NK-92 (cell line): Measurements from ENCODE around the gene INPP4B.

ENCODE experiments used
- DNase-seq: peaks from one replicate; lab custom pipeline; 2025; ENCODE audit not compliant: unreplicated experiment; lab: John Stamatoyannopoulos, UW

INPP4B gene

DNA sequence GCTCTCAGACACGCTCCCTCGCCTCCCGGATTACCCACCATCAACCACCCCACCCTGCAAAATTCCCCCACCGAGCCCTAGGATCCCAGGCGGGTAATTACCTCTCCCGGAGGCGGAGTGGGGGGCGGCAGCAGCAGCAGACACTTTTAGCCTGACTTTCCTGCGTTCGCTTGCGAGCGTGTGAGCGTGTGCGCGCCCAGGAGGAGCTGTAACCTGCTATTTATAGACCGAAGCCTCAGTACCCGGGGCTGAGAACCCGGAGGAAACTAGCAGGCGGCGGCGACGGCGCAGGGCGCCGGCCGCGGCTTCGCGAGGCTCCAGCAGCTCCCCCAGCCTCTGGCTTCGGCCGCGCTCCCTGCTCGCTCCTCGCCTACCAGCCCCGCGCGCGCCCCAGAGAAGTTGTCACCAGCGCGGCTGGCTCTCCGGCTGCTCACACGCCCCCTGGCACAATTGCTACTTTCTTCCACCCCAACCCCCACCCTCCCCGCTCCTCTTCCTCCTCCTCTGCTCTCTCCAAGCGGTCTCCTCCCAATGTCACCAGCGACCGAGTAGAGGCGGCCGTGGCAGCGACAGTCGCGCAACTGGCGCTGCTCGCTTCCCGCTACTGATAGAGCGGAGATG is at the start of gene INPP4B:
INPP4B (minus strand) TSS at position 194 of the 621 bp plus-strand sequence.
- DNase-seq: no peak

DNA sequence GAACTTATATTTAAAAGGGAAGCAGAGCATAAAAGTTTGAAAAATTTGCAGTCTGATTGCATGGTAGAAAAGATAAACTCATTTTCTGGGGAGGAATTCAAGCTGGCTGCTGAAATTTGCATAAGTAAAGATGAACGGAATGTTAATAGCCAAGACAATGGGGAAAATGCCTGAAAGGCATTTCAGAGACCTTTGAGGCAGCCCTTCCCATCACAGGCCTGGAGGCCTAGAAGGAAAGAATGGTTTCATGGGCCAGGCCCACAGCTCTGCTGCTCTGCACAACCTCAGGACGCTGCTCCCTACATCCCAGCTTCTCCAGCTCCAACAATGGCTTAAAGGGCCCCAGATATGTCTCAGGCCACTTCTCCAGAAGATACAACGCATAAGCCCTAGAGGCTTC is 46.9 kb upstream of the INPP4B start:
- DNase-seq: no peak

DNA sequence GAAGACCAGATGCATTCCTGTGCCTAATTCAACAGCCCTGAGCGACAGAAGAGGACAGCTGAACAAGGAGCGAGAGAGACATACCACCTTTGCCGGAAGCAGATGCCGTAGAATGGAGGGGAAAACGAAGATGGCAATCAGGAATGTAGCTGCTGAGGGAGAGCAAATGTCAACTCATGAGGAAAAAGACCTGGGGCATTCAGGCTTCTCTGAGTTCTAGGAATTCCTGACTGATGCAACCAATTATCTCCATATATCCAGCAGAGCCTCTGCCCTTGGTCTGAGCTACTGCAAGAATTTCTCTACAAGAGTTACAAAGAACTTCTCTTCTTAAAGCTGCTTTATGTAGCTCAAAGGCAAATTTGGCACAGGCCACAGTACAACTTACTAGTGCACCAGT is 40.5 kb upstream of the INPP4B start:
- DNase-seq: no peak

DNA sequence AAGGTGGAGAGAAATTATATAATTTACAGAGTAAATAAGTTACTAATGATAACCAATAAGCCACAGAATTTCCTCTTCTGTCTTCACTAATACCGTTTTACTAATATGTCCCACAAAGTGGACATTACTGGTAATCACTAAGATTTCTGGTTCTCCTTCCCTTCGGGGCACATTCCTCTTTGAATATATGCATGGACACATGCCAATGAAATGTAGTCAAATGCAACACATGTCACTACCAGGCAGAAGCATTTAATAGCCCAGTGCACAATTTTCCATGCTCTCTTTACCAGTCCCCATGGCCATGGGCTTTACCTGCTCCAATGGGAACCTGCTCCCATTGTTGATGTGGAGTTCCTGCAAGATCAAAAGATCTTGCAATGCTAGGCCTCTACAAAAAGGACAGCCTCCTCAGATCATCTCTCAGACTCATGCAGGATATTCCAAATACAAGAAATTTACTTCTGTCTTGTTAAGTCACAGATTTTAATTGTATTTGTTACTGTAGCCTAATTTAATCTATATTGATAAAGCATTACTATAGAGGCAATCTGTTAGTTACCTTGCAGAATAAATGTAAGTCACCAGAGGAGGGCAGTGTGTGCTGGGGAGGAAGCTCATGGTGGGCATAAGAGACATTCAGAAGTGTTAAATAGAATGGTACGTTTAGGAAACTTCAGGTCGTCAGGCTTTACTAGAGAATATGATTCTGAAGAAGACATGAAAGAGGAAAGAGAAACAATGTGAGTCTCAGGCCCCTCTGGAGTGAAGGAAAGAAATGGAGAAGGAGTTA is 37.1 kb upstream of the INPP4B start:
- DNase-seq: no peak

DNA sequence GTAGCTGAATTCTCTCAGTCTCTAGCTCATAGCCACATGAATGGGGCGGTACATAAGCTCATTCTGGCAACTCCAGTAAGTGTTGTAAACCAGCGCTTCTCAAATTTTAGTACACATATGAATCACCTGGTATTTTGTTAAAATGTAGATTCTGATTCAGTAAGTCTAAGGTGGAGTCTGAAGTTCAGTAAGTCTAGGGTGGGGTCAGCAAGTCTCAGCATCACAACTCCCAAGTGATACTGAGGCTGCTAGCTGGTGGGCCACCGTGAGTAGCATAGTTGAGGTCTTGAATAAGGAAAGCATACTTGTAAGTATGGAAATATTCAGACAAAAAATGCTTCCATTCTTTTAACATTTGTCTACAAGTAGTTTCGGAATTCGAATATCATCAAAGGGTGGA is 36.1 kb upstream of the INPP4B start:
- no peak for DNase-seq

DNA sequence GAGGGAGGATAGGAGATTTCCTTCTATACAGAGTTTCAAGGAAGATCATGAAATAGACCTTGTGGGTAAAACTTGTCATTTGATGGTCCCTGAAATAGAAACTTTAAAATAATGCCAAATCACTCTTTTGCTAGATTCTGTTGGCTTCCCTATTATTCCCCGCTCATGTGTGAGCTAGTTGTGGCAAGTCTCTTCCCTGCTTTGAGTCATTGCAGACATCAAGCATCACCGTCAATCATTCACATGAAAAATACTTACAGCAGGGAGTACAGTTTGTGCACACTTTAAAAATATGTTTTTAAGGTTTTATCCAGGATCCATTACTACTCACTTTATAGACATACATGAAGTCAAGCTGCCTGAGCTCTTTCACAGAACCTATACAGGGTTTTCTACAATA is 35.2 kb upstream of the INPP4B start:
- DNase-seq: no peak

DNA sequence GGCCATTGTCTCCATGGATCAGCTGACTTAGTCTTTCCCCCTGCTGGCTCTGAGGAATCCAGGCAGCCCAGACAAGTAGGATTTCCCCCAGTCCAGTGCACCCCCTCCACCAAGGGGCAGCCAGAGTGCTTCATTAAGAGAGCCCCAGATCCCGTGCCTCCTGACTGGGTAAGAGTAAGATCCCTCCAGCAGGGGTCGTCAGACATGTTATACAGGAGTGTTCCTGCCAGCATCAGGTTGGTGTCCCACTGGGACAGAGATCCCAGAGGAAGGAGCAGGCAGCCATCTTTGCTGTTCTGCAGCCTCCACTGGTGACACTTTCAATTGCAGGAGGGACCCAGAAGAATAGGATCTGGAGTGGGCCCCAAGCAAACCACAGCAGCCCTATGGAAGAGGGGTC is 29.0 kb upstream of the INPP4B start:
- DNase-seq: no peak

DNA sequence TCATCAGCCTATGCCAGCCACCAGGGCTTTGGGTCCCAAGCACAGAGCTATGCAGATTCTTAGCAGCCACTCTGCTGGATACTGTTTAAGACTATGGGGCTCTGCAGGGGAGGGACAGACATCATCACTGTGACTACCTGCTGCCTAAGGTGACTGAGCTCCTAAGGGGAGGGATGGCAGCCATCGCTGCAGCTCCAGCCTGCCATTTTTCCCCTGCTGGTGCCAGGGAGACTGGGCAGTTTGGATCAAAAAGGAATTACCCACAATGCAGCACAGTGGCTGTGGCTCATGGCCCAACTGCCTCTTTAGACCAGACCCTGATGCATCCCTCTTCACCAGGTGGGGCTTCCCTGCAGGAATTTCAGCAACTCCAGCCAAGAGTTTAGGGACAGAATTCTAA is 28.6 kb upstream of the INPP4B start:
- DNase-seq: no peak

DNA sequence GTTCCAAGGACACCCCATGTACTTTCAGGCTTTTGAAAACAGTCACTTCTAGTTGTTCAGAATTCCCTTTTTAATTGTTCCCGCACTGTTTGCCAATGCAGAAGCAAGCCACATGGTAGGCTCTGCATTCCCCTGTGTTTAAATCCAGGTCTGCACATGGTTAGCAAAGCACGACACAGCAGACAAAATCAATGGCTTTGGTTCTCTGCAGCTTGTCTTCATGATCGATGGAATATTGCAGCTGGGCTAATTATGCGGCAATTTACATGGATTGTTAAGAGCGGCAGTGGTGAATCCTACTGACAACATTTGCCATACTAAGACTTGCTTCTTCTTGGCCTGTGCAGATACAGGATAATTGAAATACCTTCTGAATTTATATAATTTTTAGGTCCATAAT is 20.6 kb upstream of the INPP4B start:
- no peak for DNase-seq

DNA sequence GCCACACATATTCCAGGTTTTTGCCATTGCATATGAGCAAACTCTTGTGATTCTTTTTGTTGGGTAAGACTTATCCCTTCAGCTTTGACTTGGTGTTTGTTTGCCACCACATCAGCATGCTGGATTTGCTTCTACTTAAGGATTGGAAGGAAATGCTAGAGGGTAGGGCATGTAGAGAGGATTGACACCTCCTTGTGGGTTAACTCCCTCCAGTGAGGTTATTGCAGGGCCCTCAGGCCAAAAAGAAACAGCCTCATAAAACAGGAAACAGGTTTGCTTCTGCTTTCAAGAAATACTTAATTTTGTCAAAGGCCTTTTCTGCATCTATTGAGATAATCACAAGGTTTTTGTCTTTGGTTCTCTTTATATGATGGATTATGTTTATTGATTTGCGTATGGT is 15.2 kb upstream of the INPP4B start:
- no peak for DNase-seq

DNA sequence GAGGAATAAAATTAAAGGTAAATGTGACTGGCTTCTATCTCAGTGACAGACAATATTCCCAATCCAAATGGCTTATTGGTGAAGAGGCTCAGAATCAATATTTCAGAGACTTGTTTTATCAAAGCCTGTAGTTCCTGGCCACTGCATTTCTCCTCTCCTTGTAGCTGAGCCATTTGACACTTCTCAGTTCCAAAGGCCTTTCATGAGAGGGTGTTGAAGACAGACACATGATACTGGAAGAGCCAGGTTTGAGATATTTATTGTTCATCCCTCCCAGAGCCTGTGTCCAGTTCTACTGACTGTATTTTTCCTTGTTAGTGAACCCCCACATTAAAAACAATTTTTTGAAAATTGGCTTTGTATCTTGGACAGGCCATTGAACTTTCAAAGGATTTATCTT is 12.9 kb upstream of the INPP4B start:
- no peak for DNase-seq

DNA sequence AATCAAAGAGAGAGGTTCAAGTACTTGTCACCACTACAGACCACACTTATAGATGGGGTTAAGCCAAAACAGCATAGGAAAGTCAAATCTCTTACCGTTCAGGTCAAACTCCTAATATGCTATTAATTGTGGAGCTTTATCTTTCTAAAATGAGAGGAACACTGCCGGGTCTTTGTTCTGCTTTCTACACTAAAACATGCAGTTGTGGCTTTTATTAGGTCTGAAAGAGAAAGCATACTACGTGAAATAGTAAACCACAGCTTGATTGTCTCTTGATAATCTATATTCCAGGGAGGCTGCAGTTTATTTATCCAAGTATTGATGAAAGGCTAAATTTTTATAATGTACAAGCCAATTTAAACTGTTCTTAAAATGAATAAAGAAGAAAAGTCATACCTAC is 12.3 kb upstream of the INPP4B start:
- no peak for DNase-seq

DNA sequence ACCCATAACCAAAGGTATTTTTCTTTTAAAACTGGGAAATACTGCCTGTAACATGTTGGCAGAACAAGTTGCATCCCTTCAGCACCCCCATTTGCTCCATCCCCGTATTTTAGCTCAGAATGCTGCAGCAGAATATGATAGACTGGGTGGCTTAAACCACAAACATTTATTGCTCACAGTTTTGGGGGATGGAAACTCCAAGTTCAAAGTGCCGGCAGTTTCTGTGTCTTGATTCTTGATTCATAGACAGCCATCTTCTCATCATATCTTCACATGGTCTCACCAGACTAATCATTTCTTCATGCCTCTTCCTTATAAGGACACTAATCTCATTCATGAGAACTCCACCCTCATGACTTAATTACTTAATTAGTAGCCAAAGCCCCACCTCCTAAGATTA is 10.5 kb upstream of the INPP4B start:
- DNase-seq: no peak

DNA sequence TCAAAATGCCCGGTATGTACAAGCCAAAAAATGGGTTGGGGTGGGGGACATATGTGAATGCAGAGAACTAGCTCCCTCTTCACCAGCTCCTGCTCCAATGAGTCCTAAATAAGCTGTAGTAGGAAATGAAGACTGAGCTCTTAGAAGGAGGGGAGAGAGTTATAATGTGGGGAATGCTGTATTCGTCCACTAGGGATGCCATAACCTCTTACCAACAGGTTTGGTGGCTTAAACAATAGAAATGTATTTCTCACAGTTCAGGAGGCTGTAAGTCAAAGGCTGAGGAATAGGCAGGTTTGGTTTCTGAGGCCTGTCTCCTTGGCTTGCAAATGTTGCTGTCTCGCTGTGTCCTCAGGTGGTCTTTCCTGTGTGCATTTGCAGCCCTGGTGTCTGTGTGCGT is 4.4 kb upstream of the INPP4B start:
- no peak for DNase-seq

DNA sequence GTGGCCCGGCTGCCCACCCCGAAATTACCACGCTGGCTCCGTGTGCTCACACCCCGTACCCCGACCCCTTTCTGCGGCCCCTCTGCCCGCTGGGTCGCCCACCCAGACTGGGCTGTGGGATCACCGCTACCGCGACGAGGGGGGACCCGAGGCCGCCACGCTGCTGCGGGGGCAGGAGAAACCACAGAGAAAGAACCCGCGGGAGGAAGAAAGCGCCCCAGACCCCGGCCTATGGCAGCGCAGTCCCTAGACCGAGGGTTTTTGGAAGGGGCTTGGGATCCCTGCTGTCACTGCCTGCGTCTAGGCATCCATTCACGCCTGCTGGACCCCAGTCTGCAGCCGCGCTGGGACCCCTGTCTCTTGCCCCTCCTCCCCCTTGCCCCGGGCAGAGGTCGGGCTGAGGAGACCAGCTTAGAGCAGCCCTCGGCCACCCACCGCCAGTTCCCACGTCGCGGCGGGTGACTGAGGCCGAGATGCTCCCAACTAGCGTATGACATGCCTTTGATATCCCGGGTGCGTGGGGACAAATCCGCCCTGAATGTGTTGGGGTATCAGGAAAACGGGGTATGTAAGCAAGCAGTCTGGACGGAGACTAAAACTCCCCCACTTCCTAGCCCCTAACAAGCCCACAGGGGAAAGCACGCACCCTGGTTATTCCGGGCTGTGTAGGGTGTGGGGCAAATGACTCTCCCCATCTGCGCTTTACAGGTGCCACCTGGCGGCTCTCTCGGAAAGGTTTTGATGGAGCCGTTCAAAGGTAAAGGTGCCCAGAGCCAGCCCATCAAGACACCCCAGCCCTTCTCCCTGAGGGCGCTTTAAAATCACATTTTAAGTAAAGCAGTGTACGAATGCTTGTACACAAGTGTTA is 862 bp upstream of the INPP4B start:
- no peak for DNase-seq

DNA sequence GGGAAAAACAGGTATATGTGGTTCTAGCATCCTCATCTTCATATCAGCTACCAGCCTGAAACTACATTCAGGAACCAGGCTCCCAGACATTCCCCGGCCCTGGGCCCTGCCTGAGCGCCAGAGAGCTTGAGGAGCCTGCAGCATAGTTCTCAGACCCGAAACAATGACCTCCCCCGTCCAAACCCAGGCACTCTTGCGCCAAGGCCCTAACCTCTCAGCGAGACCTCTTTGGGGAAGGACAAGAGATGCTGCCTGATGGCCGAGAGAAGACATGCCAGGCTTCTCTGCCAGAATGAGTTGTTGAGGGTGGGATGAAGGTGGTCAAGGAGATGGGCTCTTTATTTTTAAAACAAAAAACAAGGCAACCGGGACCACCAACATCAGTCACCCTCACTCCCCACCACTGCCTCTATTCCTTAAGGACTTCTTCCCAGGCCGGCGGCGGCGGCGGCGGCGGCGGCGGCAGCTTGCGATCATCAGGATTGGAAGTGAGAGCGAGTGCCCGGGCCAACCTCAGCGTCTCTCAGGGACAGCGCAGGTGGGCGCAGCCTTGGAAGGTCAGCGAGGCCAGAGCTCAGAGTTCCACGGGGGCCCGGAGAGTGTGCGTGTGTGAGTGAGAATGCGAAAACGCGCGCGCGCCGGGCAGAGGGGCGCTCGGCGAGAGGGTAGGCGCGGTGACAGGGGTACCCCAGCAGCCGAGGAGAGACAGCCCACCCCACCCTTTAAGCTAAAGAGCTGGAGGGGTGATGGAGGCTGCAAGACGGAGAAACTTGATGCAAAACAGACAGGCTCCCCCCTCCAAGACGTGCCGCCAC is 601 bp downstream of the INPP4B start:
- no peak for DNase-seq

DNA sequence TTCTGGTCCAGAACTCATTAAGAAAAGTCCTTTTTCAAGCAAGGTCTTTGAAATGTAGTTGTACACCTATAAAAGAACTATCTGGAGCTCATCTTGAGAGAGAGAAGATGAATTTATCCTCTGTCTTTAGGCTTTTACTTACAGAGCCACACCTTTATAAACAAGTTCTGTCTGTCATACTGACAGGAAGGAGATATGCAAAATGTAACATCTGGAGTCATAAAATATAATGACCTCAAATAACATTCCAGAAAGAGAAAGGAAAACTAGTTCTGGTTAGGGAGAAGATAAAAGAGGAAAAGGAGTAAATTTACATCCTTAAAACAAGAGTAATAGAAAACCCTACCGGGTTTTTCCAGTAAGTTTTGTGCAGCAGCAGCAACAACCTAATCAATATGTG is 1.3 kb downstream of the INPP4B start:
- no peak for DNase-seq

DNA sequence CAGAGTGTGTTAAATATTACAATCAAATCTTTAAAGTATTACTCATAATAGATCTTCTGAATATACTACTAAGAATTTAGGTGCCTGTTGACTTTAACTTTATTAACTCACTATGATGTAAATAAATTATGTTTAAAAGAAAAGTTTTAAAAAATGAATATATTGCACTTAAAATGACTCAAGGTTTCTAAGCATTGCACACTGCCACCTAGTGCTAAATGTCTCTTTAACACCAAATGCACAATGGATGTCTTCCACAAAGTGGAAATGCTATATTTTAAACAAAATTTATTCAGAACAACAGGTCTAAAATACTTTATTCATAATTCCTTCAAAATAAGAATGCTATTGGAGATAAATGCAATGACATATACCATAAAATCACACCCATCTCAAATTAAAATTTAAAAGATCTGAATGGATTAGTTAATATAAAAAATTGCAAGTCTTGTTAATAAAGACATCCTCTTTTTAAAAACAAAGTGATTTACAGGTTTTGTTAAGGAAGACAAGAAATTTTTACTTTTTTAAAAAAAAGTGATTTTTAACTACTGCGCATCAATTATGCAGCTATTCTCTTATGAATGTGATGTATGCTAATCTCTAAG is 5.5 kb downstream of the INPP4B start:
- no peak for DNase-seq

DNA sequence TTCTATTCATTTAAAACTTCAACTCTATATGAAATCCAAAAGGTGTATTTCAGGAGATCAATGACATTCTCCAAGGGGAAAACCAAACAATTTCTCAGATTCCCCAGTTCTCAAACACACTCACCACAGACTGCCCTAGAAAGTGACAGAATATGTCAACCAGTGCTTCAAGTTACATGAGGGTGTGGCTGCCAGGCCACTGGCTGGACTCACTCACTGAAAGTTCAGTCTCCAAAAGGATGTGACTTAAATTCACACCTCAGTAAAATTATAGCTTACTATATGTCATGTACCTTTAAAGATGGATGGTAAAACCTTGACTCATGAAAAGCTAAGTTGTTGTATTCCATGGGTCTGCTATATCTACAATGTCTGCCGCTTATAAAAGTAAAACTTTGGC is 7.3 kb downstream of the INPP4B start:
- DNase-seq: no peak

DNA sequence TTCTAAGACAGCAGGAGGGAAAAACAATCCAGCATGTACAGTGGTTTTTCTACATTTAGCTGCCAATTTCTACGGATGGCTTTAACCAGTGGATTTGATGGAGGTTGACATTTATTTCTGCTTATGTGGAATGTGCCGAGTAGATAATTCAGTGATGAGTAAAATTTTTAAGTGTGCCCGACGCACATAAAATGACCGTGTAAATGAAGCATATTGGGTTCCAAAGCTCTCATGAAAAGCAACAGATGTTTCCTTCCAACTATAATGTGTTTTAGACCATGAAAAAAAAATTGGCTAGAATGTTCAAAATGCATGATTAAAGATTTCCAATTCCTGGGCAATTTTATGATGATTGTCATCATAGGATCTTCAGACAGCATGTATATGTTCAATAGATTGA is 14.1 kb downstream of the INPP4B start:
- DNase-seq: no peak
